ENCODE results near the gene FBN1.

FBN1 gene

DNA sequence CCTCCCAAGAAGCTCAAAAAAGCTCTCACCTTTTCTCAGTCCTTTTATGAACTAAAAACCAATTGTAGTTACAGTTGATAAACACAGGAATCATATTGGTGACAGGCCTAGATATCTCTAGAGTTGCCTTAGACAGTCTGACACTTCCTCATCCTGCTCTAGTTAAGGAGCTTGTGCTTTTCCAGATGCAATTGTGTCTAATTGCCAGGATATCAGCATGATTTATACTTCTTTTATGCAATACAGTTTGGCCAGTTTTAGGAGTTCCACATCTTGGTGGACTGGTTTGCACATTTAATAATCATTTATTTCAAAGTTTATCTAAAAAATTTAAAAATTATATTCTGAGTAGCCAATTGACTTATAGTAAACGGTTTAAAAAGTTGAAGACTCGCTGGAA is 218.6 kb downstream of the FBN1 start:
- DNase-seq (ENCODE audit: low spot score) = no peak

DNA sequence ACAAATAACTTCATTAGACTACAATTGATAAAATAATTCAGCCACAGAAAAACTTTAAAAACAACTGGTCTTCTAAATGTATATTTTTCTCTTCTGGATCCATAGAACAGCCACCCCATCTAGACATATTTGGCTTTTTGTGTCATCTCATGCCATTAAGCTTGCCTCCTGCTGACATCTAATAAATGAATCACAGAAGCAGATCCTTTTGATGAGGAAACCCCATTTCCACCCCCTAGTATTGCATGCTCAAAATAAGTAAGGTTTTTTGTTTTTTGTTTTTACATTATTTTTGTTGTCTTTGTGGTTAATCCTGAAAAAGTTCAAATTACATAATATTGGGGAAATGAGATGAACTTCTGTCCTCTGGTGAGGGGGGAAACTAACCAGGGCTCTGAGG is 219.5 kb downstream of the FBN1 start:
- DNase-seq (ENCODE audit: low spot score) = no peak

DNA sequence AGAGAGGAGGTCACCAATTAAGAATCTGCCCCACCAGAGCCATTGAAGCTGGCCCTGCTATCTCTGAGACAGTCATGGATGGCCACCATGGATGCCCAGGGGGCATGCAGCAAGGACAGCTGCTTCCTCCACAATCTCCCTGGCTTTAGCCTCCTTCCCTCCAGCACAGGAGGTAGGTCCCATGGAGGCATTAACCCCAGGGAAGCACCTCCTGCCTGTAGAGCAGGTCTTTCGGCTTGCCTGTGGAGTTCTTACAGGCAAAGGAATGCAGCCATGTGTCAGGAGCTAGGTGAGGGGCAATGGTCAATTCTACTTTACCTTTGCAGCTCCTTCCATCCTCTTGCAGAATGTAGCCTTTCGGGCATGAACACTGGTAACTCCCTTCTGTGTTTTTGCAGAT is 220.5 kb downstream of the FBN1 start:
- no peak for DNase-seq (ENCODE audit: low spot score)

DNA sequence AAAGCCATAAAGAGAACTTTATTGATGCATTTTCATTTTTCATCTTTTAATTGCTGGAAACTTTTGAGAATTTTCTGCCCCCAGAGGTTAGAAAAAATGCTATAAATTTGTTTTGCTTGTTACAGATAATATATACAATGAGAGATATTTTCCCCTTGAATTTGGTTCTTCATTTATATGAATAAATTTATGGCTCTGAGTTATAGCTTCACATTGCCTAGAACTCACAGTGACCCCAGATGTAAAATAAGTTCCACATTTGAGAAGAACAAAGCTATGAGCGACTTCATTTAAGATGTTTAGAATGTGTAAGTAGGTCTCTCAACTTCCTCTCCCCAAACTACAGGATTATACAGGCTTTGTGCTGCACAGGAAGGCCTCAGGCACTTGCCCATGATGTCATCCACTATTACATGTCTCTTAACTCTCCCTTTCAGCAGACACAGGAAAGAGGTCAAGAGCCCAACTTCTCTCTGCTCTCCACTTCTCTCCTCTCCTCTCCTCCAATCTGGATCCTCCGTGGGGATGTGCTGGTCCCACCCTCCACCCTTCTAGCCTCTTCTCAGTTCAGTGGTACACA is 221.5 kb downstream of the FBN1 start:
- DNase-seq (ENCODE audit: low spot score) = no peak

DNA sequence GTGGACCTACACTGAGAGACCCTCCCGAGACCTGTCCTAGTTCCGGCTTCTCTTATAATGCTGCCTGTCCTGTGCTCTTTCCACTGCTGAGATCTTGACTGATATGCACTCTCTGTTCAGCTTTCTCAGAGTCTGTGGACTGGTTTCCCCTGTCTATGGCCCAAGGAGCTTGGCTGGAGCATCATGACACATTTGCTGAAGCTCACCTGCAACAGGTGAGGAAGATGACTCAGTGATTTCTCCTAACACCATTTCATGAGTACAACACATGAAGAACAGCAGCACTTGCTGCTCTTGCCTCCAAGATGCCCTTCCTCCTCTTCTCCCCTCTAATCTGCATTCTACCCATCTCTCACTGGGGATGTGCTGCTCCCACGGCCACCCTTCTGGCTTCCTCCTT is 222.2 kb downstream of the FBN1 start:
- DNase-seq (ENCODE audit: low spot score) = no peak

DNA sequence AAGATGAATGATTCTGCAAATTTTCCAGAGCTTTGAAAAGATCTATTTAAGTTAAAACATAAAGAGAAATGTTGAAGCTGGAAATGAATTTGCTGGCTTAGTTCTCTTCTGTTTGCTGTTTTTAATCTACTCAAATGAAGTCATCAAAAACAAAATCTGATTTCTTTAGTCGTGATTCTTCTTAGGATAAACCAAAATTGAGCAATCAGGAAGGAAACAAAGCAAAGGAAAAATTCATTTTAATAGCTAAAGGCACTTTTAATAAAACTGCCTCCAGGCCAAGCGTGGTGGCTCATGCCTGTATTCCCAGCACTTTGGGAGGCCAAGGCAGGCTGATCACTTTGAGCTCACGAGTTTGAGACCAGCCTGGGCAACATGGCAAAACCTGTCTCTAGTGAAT is 223.1 kb downstream of the FBN1 start:
- no peak for DNase-seq (ENCODE audit: low spot score)

DNA sequence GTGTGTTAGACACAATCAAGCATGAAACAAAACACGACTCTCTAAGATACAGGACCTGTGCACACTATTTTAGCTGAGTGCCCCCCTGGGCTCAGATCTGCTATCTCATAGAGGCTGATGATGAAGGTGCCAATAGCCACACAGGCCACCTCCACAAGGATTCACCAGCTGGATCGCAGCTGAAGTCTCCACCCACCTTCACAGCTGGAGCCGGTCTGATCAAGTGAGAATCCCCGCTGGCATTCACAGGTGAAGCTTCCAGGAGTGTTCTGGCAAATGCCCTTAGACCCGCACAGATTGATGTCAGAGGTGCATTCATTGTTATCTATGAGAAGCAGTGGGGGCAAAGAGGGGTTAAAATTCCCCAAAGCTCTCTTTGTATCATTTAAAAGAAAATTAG is 224.1 kb downstream of the FBN1 start:
- DNase-seq (ENCODE audit: low spot score) = no peak

DNA sequence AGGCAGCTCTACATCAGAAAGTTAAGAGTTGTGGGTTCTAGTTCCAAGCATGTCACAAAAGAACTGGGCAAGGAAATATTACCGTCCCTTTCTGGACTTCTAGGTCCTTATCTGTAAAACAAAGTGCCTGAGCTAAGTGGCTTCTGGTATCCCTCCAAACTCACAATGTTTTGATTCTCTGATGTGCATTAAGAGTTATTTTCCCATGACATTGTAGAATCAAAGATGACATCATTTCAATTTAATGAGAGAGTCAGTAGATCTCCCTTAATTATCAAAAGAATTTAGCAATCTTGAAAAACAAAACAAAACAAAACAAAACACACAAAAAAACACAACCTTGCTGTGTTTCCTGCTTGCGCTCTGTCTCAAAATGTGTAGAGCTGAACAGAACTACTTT is 225.6 kb downstream of the FBN1 start:
- DNase-seq (ENCODE audit: low spot score) = no peak

DNA sequence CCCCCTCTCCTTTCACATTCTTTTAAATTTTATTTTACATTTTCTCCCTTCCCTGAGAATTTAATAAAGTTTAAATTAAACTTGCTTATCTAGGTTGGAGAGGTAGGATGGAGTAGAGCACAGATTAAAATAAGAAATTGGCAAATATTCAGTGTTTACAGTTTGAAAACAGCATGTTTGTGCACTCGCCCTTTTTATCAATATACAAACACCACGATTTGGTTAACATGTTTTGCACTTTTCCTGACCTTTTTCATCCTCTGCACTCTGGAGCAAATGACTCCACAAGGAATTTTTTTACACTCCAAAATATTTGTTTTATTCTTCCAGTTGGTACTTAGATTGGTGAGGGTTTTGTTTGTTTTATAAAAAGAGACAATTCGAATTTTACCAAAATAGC is 227.2 kb downstream of the FBN1 start:
- no peak for DNase-seq (ENCODE audit: low spot score)

DNA sequence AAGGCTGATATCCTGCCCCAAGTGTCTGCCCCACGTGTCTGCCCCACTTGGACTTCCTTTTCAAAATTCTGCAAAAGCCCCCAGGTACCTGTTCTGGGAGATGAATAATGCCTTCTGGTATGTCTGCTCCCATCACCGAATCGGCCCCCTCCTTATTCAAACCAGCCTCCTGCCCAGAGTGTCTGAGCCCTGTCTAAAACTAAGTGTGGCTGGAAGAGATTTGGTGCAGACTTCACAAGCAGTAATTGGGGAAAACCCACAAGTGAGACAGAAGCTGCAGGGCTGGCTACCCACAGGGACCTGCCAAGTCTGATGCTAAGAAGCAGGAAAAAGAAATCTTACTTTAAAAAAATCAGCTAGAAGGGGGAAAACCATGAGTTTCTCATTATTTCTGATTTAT is 229.2 kb downstream of the FBN1 start:
- DNase-seq (ENCODE audit: low spot score) = no peak

DNA sequence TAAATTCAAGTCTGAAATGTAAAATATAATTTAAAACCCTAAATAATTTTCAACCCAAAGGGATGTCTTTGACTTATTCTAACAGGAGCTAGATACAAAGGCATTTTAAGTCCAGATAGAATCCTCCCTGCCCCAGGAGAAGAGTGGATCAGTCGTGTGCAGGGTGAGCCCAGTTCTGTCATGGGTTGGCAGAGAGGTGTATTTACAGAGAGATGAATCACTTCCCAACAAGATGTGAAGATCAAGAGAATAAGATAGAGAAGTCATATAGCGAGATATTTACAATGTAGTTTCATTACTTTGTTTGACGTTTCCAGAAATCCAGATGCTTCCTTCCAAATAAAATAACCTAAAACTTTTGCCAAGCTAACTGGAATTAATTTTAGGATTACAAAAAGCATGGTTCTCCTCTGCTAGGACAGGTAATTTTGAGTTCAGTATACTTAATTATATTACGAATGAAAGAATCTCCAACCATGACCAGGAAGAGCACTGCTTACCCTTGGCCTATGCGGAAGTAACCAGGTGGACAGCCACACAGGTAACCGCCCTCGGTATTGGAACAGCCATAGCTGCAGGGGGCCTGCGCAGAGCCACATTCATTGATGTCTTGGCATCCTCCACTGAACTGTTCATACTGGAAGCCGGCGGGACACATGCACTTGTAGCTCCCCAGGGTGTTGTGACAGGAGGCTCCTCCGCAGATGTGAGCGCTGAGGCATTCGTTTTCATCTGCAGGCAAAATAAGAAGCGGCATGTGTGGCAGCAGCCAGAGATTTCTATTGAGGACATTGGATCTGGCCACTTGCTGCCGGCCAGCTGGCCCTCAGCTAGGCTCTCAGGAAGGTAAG is 230.2 kb downstream of the FBN1 start:
- no peak for DNase-seq (ENCODE audit: low spot score)

DNA sequence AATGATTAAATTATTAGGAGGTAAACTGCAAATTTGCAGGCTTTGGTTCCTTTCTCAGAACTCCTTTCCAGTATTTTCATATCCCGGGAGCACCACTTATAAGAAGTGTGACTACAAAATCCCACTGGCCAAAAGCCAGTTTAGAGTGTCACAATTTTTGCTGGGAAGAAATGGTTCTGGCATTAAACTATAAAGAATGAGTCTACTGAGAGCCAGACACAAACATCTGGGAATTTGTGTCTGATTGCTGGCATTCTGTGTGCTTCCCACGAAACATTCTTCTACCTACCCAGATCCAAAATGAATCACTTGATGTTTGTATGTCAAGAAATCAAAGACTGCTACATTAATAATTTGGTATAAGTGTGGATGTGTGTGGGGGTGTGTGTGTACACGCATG is 231.5 kb downstream of the FBN1 start:
- DNase-seq (ENCODE audit: low spot score) = no peak

DNA sequence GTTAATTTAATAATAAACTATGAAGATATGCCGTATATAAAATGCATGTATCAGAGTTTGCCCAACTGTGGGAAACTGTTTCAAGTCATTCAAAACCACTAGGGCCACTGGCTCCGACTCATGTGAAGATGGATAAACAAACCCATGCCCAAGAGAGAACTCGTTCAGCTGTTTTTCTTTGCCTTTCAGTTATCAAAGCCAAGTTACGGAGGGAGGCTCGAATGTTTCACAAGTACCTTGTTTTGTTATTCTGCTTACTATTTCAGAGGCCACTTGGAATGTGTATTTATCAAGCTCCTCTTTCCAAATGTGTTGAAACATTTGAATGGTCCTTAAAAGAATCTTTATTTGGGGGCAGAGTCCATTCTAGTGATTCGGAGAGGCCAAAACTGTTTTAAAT is 232.2 kb downstream of the FBN1 start:
- DNase-seq (ENCODE audit: low spot score) = no peak

DNA sequence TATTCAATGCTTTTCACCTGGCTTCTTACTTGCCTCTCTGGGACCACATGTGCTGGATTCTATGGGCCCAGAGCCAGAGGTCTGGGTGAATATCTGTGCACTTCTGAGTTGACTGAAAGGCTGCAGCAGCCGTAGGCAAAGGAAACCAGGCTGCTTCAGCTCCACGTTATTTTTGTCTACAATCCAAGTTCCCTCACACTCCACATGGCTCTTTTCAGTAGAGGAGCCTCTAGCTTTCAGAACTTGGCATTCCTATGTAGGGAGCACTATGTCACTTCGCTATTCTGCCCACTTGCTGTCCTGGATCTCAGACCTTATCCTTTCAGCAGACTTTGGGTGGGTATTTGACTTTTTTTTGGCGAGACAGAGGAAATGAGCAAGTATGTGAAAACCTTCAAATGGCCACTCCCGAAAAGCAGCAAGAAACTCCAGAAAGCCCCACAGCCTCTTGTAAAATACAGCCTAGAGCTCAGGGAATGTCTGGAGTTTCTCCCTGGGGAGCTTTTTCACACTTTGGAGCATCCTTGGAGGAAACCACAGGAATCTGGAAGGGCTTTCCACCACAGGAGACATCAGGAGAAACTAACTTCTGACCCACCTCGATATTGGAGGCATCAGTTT is 233.4 kb downstream of the FBN1 start:
- DNase-seq (ENCODE audit: low spot score) = no peak

DNA sequence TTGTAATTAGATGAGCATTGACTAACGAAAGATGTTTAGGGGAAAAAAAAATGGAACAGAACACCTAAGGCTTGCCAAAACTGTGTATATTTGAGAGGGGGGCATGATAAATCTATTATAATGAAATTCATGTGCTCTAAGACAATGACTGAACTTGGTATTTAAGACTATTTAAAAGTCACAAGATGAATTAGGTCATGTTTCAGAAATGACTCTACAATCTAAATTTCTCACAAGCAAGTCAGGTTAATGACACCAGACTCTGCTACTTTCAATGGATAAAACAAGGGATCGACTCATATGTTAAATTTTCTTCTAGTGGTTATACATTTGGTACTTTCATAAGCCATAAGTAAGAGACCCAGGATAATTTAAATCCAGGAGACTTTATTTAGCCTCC is 235.9 kb downstream of the FBN1 start:
- DNase-seq (ENCODE audit: low spot score) = no peak

DNA sequence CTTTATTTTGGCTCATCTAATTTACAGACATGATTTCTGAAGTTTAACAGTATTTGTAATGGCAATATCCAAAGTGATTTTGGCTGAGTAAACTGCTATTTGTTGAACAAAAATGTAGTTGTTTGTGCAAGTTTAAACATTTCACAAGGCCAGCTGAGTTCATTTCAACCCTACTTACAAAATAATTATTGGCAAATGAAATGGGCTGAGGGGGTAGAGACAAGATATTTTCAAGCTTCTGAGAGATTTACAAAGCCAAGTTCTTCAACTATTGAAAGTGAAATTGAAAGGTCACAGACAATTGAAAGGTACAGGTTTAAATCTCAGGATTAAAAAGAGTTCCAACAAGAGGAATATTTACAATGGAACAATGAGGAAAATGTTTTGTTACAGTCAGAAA is 237.2 kb downstream of the FBN1 start:
- DNase-seq (ENCODE audit: low spot score) = no peak

DNA sequence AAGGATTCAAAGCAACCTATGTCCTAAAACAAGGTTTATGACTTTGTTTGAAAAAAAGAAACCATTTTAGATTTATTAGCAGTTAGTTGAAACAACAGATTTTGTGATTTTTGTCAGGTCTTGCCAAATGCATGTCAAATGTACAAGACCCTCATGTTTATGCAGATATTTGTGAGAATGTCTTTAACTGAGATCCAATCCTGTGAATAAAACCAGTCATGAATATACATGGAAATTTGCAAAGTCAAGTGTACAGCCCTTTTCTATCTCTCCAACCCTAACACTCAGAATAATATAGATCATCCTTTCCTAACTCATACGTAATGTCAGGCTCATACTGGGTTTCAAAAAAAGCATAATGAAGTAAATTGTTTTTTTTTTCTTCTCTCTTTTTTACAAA is 237.9 kb downstream of the FBN1 start:
- DNase-seq (ENCODE audit: low spot score) = no peak

DNA sequence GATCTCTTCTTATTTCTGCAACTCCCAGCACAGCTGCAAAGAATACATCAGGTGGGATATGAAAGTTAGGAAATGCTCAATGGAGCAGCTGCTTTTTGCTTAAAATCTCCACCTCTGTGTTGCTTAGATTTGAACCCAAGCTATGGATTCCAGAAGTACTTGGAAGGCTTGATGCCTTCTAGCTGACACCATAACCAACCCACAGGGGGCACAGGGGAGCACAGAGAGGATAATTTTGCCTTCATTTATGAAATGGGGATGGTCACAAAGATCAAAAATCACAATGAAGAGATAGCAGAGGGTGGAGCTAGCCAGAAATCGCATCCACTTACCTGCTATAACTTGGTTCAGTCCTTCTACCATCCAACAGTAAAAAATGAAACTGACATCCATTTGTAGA is 238.6 kb downstream of the FBN1 start:
- DNase-seq (ENCODE audit: low spot score) = no peak

DNA sequence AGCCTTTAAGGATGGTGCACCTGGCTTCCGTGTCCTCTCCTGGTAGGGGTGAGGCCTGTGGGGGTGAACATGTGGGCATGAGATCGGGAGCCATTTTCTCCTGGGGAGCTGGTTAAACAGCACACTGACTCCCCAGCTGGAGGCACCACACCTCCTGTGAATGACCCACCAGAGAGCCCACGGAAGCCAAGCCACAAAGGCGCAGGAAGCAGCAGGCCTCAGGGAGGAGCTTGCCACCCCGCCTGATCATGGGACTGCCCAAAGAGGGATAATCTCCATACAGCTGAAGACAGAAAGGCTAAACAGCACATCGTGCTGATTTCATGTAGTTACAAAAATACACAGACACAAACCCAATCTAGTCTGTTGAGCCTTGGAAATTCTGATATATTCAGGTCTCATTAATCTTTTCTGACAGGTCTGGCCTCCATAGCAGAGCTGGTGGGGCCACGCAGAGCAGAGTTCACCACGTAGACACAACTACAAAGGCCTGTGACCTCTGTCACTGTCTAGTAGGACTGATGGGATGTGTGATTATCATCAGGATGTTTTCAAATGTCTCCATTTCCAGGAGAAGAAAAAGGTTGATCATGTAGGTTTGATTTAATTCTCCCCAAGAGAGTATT is 239.1 kb downstream of the FBN1 start:
- DNase-seq (ENCODE audit: low spot score) = no peak

DNA sequence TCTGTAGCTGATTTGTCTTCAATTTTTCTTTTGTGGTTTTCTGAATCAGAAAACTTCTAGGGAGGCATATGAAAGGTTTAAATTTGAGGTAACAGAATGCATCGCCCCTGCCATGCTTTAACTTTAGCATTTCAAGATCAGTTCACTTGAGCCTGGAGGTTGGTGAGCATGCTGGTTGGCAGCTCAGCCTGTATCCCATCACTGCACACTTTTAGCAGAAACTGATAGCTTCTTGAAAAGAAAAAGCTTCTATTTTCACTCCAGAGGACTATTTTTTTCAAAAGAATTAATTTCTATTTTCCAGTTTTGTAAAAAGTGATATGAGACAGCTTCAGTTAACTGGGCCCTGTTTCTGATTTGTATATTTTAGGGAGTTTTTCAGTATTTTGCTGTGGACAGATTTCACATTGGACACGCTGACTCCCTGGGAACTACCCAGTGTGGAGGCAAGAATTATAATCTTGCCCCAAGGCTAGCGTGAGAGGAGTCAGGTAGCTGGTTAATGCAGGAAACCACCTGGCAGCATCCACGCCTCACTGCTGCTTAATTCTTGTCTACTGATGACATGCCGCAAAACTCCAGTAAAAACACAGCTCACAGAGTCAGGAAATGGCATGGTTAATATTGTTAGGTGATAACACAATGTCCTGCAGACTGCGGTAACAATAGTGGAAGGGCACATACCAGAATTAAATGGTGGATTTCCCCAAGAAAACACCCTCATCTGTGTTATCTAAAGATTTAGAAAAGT is 242.9 kb downstream of the FBN1 start:
- no peak for DNase-seq (ENCODE audit: low spot score)

DNA sequence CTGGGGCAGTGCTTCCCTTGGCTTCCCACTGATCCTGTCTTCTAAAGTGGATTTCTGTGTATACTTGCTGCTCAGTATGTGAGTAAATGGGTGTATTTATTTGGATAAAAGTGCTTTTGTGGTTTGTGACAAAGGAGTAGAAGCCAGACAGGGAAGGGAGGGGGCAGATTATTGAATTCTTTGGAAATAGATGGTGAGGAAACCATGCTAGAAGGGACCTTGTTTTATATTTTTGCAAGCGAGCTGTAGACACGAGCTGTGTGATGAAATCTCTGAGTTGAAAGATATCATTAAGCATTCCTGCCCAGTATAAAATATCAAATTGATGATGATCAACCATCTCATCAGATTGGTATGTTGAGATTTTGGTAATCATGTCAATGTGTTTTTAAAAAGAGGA is 245.4 kb downstream of the FBN1 start:
- no peak for DNase-seq (ENCODE audit: low spot score)

DNA sequence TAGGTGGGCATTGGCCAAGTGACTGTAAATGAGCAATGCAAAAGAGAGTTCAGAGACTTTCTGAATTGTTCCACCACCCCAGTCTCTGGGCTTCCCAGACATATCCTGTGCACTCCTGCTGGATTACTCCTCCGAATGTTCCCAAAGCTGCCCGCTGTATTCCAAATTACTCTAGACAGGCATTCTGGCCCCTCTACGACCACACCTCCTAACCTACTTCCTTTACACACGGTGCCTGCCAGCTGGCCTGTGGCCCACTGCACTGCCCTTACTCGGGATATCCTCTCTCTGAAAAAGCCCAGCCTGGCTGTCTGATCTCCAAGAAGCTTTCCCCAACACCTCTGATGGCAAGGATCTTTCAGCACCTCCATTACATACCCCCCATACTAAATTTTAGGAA is 247.7 kb downstream of the FBN1 start:
- DNase-seq (ENCODE audit: low spot score) = no peak

Data from putamen (tissue), 1 donor.